ENCODE results near the gene SF3B3.

Gene SF3B3

DNA sequence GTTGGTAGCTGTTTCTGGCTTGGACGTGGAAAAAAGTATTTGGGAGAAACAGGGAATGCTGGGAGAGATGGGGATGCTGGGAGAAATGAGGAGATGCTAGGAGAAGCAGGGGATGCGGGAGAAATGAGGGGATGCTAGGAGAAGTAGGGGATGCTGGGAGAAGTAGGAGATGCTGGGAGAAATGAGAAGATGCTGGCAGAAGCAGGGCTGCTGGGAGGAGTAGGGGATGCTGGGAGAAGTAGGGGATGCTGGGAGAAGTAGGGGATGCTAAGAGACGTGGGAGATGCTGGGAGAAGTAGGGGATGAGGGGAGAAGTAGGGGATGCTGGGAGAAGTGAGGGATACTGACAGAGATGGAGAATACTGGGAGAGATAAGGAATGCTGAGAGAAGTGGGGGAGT, 77.1 kb downstream of the SF3B3 start:
- Histone ChIP-seq H3K27ac (ENCODE audit: insufficient read depth, low read depth, low read length, poor library complexity, severe bottlenecking) (no peak overlapping the region), H3K9me3 (ENCODE audit: control insufficient read depth, low read length) (no peaks in the 10 kb centered on the region), H3K4me1 (ENCODE audit: control insufficient read depth, insufficient read depth, low read length) (no peaks in the 10 kb centered on the region), H3K27me3 (ENCODE audit: control insufficient read depth, insufficient read depth, low read length, poor library complexity, severe bottlenecking) (no peaks in the 10 kb centered on the region), H3K36me3 (ENCODE audit: control insufficient read depth, insufficient read depth, low read length) (no peaks in the 10 kb centered on the region), H3K4me3 (ENCODE audit: insufficient read depth, low read depth, low read length) (no peak overlapping the region)
- WGBS, 2 experiments = 86 to 89% methylated on average over 3 of the region's 3 CpGs

DNA sequence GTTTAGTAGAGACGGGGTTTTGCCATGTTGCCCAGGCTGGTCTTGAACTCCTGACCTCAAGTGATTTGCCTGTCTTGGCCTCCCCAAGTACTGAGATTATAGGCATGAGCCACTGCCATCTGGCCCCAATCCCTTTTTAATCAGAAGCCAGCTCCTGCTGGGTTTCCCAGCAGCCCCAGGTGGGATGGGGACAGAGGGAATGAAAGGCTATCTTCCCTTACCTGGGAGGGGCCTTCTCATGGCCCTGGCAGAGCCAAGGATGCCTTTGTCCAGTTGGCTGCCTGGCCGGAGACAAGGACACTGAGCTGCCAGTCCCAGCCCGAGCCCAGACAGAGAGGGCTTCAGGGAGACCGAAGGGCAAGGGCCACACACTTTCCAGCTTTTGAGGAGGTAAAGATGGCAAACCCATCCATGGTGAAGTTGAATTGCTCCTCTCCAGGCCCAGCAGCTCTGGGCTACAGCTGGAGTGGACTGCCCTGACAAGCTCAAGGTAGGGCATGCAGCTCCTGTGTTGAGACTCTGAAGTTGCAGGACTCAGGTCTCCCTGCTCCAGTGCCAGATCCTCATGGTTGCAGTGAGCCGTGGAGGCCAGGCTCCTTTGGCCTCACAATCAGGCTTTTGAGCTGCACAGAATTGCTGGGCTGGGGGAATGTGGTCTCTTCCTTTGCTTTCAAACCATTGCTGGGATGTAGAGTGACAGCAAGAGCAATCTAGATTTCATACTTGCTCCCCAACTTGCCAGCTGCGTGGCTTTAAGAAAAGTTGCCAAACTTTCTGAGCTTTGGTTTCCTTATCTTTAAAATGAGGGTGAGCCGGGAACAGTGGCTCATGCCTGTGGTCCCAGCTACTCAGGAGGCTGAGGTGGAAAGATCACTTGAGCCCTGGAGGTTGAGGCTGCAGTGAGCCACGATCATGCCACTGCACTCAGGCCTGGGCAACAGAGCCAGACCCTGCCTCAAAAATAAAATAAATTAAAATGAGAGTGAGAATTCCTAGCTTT, 78.3 kb downstream of the SF3B3 start:
- H3K9me3 ChIP-seq (ENCODE audit: control insufficient read depth, low read length) = no peaks in the 10 kb centered on the region
- H3K4me1 ChIP-seq (ENCODE audit: control insufficient read depth, insufficient read depth, low read length) = no peaks in the 10 kb centered on the region
- H3K4me3 ChIP-seq (ENCODE audit: insufficient read depth, low read depth, low read length) = no peak overlapping the region
- 89 to 95% methylated on average over 8 of the region's 8 CpGs for WGBS, 2 experiments
- no peak overlapping the region for H3K27ac ChIP-seq (ENCODE audit: insufficient read depth, low read depth, low read length, poor library complexity, severe bottlenecking)
- no peaks in the 10 kb centered on the region for H3K36me3 ChIP-seq (ENCODE audit: control insufficient read depth, insufficient read depth, low read length)
- no peaks in the 10 kb centered on the region for H3K27me3 ChIP-seq (ENCODE audit: control insufficient read depth, insufficient read depth, low read length, poor library complexity, severe bottlenecking)

DNA sequence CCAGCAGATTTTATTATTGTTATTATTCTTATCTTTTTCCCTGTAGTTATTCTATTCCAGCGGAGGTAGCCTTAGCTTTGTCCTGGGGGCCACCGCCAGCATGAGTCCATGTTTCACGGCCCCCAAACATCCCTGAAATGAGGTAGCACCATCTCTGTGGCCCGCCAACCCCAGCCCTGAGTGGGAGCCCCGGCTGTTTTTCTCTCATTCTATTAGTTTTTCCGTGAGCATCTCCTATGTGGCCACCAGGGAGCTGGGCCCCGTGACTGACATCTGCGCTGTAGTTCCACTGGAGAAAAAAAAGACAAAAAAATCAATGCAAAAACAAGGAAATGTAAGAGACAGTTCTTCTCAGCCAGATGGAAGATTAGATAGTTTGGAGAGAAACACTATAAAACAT, 79.2 kb downstream of the SF3B3 start:
- H3K9me3 ChIP-seq (ENCODE audit: control insufficient read depth, low read length) = no peaks in the 10 kb centered on the region
- H3K27me3 ChIP-seq (ENCODE audit: control insufficient read depth, insufficient read depth, low read length, poor library complexity, severe bottlenecking) = no peaks in the 10 kb centered on the region
- 85 to 87% methylated on average over 8 of the region's 8 CpGs for WGBS, 2 experiments
- H3K27ac ChIP-seq (ENCODE audit: insufficient read depth, low read depth, low read length, poor library complexity, severe bottlenecking) = no peak overlapping the region
- no peak overlapping the region for H3K4me3 ChIP-seq (ENCODE audit: insufficient read depth, low read depth, low read length)
- no peaks in the 10 kb centered on the region for H3K4me1 ChIP-seq (ENCODE audit: control insufficient read depth, insufficient read depth, low read length)
- H3K36me3 ChIP-seq (ENCODE audit: control insufficient read depth, insufficient read depth, low read length) = no peaks in the 10 kb centered on the region

DNA sequence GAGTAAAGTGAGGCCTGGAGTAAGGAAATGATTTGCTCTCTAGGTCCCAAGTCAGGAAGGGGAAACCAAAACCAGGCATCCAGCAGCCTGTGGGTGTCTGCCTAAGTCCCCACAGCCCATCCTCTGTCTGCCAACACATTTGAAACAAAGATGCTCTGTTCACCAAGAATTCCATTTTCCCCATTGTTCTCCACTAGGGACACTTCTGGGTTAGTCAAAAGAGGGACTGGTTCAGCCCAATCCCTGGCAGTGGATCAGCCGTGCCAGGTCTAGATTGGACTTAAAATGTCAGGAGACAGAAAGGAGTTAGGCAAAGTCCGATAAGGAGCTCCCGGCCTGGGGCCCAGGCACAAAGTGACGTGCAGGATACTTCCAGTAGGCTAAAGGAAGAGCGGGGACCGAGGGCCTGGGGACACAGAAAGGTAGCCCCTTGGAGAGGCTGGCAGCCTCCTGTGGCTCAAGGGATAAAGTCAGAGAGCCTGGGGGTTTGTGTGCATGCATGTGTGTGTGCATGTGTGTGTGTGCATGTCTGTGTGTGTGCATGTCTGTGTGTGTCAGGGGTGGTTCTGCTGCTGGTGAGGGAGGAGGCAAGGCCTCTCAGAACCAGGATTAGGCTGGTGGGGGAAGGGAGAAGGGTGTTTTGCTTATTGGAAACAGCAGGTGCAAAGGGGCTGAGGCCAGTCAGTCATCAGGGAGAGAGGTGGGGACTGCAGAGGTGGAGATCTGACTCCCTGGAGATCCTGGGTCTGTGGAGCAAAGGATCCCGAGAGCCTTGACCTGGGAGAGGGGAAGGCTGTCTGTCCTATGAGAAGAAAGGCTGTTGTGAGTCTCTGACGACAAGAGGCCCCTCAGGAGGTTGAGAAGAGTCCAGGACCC, 81.0 kb downstream of the SF3B3 start:
- Histone ChIP-seq H3K4me1 (ENCODE audit: control insufficient read depth, insufficient read depth, low read length) (no peaks in the 10 kb centered on the region), H3K4me3 (ENCODE audit: insufficient read depth, low read depth, low read length) (no peak overlapping the region), H3K27ac (ENCODE audit: insufficient read depth, low read depth, low read length, poor library complexity, severe bottlenecking) (no peak overlapping the region), H3K9me3 (ENCODE audit: control insufficient read depth, low read length) (no peaks in the 10 kb centered on the region), H3K36me3 (ENCODE audit: control insufficient read depth, insufficient read depth, low read length) (no peaks in the 10 kb centered on the region), H3K27me3 (ENCODE audit: control insufficient read depth, insufficient read depth, low read length, poor library complexity, severe bottlenecking) (no peaks in the 10 kb centered on the region)
- WGBS, 2 experiments = 83 to 85% methylated on average over 8 of the region's 8 CpGs

DNA sequence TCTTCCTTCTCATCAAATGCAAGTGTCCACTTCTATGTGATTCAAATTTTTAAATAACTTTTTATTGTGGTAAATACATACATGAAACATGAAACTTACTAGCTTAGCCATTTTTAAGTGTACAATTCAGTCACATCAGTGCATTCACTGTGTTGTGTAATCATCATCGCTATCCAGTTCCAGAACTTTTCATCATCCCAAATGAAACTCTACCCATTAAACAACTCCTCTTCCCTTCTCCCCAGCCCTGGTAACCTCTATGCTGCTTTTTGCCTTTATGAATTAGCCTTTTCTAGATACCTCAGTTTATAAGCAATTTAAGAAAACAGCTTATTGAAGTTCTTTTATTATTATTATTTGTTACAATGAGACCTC, 81.7 kb downstream of the SF3B3 start:
- 95 to 96% methylated on average over 1 of the region's 1 CpG for WGBS, 2 experiments

DNA sequence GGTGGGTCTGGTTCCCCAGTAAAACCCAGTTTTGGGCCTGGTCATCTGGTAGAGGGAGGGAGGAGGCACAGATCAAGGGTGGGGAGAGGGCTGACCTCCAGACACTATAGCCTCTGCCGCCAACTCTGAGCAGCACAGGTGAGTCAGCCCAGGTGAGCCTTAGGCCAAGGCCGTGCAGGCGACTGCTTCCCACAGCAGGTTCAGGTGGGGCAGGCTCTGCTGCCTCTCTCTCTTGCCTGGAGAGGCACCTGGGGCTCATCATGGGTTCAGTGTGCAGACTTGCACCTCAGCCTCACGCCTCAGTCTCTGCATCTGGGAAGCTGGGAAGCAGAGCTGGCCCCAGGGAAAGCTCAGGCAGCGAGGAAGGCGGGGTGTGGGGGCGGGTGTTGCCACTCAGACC, 84.9 kb downstream of the SF3B3 start:
- Histone ChIP-seq H3K4me3 (ENCODE audit: insufficient read depth, low read depth, low read length) (no peak overlapping the region), H3K4me1 (ENCODE audit: control insufficient read depth, insufficient read depth, low read length) (no peaks in the 10 kb centered on the region), H3K27ac (ENCODE audit: insufficient read depth, low read depth, low read length, poor library complexity, severe bottlenecking) (no peak overlapping the region), H3K36me3 (ENCODE audit: control insufficient read depth, insufficient read depth, low read length) (no peaks in the 10 kb centered on the region), H3K27me3 (ENCODE audit: control insufficient read depth, insufficient read depth, low read length, poor library complexity, severe bottlenecking) (no peaks in the 10 kb centered on the region), H3K9me3 (ENCODE audit: control insufficient read depth, low read length) (no peaks in the 10 kb centered on the region)
- WGBS, 2 experiments = 91% methylated on average over 7 of the region's 7 CpGs

More for the DNA sequence above, 81.7 kb downstream of the SF3B3 start:
- Histone ChIP-seq H3K4me1 (ENCODE audit: control insufficient read depth, insufficient read depth, low read length) (no peaks in the 10 kb centered on the region), H3K27ac (ENCODE audit: insufficient read depth, low read depth, low read length, poor library complexity, severe bottlenecking) (no peak overlapping the region), H3K36me3 (ENCODE audit: control insufficient read depth, insufficient read depth, low read length) (no peaks in the 10 kb centered on the region), H3K4me3 (ENCODE audit: insufficient read depth, low read depth, low read length) (no peak overlapping the region), H3K9me3 (ENCODE audit: control insufficient read depth, low read length) (no peaks in the 10 kb centered on the region), H3K27me3 (ENCODE audit: control insufficient read depth, insufficient read depth, low read length, poor library complexity, severe bottlenecking) (no peaks in the 10 kb centered on the region)

DNA sequence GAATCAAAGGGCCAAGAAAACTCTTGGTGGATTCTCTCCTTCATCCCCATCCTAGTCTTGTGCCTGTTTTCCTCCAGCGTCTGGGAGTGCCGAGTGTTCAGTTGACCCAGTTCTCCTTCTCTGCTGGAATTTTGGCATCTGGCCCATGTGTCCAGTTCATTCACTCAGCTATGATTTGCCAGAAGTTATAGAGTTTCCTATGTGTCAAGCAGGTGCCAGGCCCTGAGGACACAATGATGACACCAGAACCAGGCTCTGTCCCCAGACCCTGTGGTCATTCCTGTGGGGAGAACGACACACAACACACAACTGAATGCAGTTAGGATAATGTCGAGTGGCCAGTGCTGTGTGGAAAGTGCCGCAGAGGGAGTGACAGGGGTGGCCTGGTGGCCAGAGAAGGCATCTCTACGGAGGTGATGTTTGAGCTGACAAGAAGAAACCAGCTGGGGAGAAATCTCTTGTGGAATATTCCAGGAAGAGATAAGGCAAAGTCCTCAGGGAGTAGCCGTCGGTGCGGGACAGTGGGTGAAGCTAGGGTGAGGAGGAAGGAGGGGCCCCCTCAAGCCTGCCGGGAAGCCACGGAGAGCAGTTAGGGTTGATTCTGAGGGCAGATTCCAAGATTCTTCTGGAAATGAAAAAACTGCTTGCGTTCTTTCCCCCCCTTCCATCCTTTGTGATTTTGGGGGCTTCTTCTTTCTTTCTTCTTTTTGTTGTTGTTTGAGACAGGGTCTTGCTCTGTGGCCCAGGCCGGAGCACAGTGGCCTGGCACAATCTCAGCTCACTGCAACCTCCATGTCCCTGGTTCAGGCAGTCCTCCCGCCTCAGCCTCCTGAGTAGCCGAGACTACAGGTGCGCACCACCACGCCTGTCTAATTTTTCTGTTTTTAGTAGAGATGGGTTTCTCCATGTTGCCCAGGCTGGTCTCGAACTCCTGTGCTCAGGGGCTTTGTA, 86.9 kb downstream of the SF3B3 start:
- 84 to 88% methylated on average over 18 of the region's 18 CpGs for WGBS, 2 experiments
- Histone ChIP-seq H3K27ac (ENCODE audit: insufficient read depth, low read depth, low read length, poor library complexity, severe bottlenecking) (no peak overlapping the region), H3K9me3 (ENCODE audit: control insufficient read depth, low read length) (no peaks in the 10 kb centered on the region), H3K36me3 (ENCODE audit: control insufficient read depth, insufficient read depth, low read length) (no peaks in the 10 kb centered on the region), H3K27me3 (ENCODE audit: control insufficient read depth, insufficient read depth, low read length, poor library complexity, severe bottlenecking) (no peaks in the 10 kb centered on the region), H3K4me3 (ENCODE audit: insufficient read depth, low read depth, low read length) (no peak overlapping the region), H3K4me1 (ENCODE audit: control insufficient read depth, insufficient read depth, low read length) (no peaks in the 10 kb centered on the region)

DNA sequence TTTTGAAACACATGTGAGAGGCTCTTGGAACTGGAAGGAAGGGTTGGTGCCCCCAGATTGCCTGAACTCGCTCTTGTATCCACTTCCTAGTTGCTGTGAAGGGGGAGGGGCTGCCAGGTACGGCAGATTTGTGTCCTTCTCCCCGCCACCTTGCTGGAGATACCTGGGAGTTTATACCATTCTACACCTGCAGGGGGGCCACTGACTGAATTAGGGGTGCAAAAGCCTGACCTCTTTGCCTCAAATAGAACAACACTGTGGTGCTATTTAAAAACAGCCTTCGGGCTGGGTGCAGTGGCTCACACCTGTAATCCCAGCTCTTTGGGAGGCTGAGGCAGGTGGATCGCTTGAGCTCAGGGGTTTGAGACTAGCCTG, 87.6 kb downstream of the SF3B3 start:
- Histone ChIP-seq H3K9me3 (ENCODE audit: control insufficient read depth, low read length) (no peaks in the 10 kb centered on the region), H3K4me1 (ENCODE audit: control insufficient read depth, insufficient read depth, low read length) (no peaks in the 10 kb centered on the region), H3K27ac (ENCODE audit: insufficient read depth, low read depth, low read length, poor library complexity, severe bottlenecking) (no peak overlapping the region), H3K27me3 (ENCODE audit: control insufficient read depth, insufficient read depth, low read length, poor library complexity, severe bottlenecking) (no peaks in the 10 kb centered on the region), H3K36me3 (ENCODE audit: control insufficient read depth, insufficient read depth, low read length) (no peaks in the 10 kb centered on the region), H3K4me3 (ENCODE audit: insufficient read depth, low read depth, low read length) (no peak overlapping the region)
- WGBS, 2 experiments = 86 to 88% methylated on average over 5 of the region's 5 CpGs

DNA sequence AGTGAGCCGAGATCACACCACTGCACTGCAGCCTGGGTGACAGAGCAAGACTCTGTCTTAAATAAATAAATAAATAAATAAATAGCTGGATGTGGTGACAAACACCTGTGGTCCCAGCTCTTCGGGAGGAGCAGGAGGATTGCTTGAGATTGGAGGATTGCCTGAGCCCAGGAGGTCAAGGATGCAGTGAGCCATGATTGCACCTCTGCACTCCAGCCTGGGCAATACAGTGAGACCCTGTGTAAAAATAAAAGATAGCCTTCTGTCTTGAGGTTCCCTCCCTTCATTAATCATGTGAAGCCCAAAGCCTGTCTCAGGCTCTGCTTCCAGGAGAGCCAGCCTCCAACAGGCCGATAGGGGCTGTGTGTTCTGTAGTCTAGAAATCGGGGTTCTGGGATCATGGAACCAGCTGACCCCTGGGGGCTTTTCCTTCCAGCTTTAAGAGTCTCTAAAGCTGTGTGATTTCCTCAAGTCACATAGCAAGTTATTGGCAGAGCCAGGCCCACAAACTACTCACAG, 88.2 kb downstream of the SF3B3 start:
- Histone ChIP-seq H3K27me3 (ENCODE audit: control insufficient read depth, insufficient read depth, low read length, poor library complexity, severe bottlenecking) (no peaks in the 10 kb centered on the region), H3K4me3 (ENCODE audit: insufficient read depth, low read depth, low read length) (no peak overlapping the region)
- 90% methylated on average over 4 of the region's 4 CpGs for WGBS, 2 experiments

More for the DNA sequence above, 88.2 kb downstream of the SF3B3 start:
- Histone ChIP-seq H3K36me3 (ENCODE audit: control insufficient read depth, insufficient read depth, low read length) (no peaks in the 10 kb centered on the region), H3K4me1 (ENCODE audit: control insufficient read depth, insufficient read depth, low read length) (no peaks in the 10 kb centered on the region), H3K27ac (ENCODE audit: insufficient read depth, low read depth, low read length, poor library complexity, severe bottlenecking) (no peak overlapping the region), H3K9me3 (ENCODE audit: control insufficient read depth, low read length) (no peaks in the 10 kb centered on the region)

Data from ectodermal cell (in vitro differentiated cells).